ENCODE data around the gene FAM234B.
"Not testable (repeated sequence)": the region's sequence is repeated elsewhere in the genome, so short reads cannot be mapped to it uniquely, and the experiment has no call there.

FAM234B gene

DNA sequence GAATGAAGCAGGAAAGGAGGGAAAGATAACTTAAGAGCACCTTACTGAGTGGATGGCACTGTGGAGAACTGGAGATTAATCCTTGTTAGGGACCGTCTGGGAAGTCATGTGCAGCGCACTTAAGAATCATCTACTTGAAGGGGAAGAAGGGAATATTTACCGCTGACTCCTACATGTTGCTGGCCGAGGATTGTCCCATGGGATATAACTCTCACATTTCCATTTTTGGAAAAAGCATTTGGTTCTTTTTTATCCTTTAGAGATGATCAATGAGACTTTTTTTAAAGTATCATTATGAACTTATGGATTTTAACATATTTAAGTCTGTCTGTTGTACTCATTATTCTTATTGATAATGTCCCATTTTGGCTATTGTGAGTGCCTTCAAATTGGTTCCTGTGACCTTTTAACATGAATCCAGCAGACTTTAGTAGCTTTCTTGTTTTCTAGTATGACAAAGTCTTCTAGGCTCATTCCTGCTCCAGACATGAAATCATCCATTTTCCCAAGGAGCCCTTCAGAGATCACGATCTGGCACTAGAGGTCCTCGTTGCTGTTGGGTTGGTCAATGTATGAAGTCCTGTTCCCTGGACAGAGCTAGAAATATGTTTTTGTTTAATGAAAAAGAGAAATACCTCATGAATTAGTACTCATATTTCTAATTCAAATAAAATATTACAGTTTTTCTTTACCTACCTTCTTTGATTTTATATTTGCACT lies 20.2 kb upstream of the FAM234B start:
- no peak for DNase-seq

DNA sequence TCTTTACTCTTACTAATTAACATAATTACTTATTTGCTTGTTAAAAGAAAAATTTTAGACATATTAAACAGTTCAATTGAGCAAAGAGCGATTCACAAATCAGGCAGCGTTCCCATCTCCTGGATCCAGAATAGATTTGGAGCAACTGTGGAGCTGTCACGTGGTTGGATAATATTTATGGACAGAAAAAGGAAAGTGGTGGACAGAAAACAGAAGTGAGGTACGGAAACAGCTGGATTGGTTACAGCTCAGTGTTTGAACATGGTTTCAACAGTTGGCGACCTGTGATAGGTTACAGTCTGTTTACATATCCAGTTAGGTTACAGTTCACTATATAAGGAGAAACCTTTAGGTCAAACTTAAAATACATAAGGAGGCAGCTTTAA lies 19.7 kb upstream of the FAM234B start:
- DNase-seq = no peak

DNA sequence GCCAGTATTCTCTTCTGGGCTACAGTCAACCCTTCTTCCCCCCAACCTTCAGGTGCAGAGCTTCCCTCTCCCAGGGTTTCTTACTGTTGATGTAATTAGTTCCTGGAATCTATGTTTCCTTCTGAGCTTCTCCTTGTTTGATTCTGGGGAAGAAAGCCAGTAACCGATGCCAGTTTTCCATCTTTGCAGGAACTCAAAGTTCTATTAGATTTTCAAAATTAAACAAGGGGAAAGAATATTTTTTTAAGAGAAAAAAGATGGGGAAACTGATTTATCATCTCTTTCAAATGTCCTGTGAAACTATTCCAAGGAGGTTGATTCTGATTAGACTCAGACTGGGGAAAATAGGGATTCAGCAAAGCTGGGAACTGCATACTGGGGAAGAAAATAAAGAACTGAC lies 17.9 kb upstream of the FAM234B start:
- DNase-seq = no peak

DNA sequence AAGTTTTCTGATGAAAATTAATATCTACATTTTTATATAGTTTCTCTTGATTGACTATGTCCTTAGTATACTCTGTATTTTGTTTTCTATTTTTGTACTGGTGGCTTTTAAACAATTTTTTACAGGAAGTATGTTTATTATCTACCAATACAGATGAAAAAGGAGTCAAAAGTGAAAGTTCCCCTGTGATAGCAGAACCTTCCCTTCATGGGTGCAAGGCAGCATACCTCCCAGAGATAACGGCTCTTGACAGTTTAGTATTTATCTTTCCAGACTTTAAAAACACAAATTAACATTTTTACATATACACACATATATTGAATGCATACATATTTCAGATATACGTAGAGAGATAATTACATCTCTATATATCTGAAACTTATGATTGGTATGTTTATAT lies 17.1 kb upstream of the FAM234B start:
- no peak for DNase-seq

DNA sequence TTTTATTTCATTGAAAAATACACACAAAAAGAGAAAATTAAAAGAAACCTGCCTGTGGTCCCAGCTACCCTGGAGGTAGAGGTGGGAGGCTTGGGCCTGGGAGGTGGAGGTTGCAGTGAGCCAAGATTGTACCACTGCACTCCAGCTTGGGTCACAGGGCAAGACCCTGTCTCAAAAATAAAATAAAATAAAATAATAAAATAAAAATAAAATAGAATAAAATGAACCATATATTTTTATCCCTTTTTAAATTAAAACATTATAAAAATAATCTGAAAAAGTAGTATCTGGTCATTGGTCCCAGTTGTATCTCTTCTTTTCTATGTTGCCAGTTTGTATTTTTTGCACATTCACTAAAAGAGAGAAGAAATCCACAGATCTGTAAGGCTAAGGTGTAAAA lies 16.7 kb upstream of the FAM234B start:
- no peak for DNase-seq

DNA sequence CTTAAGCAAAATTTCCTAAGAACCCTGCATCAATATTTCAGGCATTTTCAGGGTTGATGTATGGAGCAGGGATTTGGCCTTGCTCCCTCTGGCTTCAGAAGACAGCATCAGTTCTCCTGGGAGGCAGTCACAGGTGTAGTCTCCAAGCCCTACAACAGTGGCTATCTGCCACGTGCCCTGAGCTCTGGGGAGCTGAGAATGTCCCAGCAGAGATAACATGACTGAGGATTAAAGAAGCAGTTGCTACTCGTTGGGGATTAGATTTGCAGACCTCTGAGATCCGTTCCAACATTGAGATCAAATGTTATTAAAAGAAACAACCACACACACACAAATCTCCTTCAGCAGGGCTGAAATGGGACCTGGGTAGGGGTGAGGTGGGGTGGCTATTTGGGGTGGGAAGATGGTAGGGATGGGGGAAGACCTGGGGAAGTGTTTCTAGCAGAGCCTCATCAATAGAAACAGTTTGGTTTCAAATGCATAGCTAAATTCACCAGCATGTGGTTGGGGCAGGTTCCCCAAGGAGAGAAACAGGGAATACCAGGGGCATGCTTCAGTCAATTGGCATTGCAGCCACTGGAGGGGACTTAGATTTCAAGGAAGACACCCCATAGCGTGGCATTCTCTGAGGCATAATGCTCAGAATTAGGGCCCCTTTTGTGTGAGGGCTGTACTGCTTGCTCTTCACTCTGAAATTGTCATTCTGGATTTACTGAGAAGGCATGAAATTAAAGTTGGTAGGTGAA lies 15.2 kb upstream of the FAM234B start:
- no peak for DNase-seq

DNA sequence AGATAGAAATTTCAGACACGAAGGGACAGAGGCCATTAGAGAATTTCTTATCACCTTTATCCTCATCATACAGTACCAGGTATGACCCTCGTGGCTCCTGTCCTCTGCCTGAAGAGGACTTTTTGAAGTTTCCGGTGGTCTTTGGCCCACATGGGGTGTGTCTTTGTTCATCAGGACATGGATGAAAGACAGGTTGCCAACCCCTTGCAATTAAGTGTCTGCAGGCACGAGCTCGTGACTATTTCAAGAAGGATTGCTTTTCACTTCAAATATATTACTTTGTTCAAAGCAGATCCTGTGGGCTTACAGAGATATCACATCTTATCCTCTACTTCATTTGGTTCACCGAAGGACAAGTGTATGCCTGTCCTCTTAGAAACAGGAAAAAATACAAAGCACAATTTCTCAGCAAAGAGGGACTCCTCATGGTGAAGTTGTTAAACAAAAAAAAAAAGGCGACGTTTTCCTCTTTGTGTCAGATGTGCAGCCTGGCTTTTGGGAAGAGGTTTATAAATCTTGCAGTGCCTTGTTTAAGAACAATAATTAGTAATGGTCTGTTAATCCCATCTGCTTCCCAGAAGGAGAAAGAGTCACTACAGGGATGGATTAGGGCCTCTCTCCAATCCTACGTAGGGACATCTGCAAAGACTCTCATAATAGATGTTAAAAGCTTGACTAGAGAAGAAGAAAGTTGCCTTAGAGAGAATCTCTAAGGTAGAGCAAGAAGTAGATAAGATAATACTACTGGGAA lies 13.5 kb upstream of the FAM234B start:
- DNase-seq = no peak

DNA sequence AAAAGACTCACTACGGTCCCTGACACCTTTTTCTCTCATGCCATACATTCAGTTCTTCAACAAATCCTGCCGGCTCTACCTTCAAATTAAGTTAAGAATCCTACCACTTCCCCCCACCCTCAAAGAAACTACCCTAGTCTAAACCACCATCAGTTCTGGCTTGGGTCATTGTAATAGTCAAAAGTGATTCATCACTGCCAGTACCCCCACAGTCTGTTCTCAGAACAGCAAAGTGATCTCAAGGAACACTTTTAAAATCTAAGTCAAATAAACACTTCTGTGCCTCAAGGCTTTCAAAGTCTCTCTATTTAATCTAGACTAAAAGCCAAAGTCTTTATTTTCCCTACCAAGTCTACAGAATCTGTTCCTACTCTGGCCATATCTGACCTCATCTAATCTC lies 12.0 kb upstream of the FAM234B start:
- DNase-seq = no peak

DNA sequence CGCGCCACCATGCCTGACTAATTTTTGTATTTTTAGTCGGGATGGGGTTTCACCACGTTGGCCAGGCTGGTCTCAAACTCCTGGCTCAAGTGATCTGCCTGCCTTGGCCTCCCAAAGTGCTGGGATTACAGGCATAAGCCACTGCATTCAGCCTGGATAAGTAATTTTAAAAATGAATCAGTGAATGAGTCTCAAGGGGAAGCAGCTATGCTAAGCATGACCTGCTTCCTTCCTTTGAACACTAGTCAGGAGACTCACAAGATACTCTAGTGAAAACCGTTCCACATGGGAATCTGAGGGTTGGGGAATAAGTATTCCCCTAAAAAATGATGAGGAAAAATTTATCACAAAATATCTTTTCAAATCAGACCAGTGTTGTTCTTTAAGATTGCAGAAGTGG lies 10.7 kb upstream of the FAM234B start:
- no peak for DNase-seq

DNA sequence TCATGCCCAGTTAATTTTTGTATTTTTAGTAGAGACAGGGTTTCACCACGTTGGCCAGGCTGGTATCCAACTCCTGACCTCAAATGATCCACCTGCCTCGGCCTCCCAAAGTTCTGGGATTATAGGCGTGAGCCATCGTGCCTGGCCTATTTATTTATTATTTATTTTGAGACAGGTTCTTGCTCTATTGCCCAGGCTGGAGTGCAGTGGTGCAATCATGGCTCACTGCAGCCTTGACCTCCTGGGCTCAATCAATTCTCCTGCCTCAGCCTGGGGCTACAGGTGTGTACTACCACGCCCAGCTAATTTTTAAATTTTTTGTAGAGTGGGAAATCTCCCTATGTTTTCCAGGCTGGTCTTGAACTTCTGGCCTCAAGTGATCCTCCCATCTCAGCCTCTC lies 8.8 kb upstream of the FAM234B start:
- DNase-seq = not testable (repeated sequence)

DNA sequence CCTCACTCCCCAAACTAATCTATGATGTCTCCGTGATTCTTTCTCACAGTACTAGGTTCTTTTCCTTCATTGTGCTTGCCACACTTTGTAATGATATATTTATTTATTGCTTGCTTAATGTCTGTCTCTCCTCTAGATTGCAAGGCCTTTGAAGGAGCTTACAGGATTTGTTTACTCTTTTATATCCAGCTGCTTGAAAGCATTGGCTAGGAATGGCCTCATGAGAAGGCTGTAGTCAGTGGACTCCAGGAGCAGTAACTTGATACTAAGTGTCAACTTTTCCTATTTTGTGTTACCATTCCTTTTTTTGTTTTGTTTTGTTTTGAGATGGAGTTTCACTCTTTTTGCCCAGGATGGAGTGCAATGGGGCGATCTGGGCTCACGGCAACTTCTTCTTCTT lies 7.3 kb upstream of the FAM234B start:
- no peak for DNase-seq

DNA sequence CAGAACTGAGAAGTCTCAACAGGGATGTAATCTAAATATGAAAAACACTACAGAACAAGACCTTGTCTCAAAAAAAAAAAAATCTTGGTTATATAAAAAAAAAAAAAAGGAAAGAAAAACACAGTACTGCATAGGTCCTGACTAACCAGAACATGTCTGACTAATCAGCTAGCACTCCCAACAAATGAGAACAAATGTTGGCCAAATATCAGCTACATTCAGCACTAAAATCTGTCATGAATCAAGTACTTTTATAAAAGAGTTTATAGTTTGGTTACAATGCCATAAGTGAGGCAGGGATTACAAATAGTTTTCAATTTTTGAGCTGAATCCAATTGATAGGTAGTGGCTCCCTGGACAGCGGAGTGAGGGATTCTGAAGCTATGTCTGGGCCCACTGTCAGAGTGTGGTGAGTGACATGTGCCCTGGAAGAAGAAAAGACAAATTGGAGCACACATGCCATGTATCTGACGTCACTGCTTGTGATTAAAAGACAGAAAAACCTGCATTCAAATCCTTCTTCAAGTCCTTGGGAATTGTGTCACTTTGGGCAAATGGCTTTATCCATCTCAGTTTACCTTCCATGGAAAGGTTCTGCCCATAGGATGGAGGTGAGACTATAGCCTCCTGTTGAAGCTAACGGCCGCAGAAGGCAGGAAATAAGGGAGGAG lies 5.6 kb upstream of the FAM234B start:
- no peak for DNase-seq

DNA sequence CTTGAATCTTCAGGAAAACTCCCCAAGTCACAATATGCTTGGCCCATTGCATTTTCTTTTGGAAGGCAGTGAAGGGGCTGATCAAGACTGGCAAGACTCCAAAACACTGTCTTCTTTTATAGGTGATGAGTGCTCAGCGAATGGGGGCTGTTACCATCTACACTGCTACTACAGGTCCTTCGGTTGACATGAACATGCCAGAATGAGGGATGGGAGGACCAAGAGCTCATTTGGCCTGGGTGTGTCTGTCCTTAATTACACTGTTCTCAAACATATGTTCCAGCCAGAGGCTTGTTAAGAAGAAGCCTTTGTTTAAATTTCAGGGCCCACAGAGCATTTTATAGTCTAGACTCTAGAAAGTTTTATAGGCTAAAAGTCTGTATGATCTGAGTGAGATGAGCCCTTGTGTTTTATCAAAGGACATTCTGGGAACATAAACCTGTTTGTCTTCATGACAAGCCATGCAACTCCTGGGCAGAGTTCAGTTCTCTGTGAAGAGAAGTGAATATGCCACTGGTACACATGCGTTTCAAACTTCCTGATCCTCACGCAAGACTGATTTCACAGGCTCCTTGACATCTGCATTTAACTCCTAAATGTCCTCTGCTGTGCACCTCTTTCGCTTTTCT lies 4.7 kb upstream of the FAM234B start:
- no peak for DNase-seq

DNA sequence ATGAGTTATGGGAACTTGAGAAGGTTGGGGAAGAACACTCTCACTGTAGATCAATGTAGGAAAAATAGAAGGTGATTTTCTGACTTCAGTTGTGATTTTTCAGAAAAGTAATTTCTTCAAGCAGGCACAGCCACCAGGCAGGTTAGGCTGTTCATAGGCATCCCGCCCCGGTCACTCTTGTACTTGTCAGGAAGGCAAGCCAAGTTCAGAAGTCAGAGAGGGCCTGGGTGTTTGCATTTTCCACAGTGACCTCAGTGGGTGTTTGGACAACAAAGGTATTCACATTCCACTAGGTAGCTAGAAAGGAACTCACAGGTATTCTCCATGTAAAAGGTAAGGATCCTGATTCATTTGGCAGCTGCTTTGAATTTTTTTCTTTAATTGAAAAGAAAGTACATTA lies 3.0 kb upstream of the FAM234B start:
- no peak for DNase-seq

DNA sequence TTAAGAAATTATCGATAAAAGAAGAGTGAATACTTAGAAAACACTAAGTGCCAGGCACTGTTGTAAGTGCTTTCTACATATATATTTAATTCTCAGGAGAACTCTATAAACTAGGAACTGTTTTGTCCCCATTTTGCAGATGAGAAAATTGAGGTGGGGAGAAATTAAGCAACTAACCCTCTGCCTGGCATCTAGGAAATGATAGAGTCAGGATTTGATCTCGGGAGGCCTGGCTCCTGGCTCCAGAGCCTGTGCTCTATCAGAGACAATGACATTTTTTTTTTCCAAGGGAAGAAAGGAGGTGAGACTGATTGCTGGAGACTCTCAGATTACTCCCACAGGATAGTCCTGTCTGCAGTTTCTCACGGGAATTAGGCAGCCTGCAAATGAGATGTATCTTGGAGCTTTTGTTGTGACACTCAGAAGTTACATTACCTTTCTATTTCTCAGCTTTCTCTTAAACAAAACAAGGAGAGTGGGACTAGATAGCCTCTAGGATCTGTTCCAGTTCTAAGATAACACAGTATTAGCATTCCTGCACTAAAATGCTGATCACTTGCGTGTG lies 1.4 kb upstream of the FAM234B start:
- no peak for DNase-seq

DNA sequence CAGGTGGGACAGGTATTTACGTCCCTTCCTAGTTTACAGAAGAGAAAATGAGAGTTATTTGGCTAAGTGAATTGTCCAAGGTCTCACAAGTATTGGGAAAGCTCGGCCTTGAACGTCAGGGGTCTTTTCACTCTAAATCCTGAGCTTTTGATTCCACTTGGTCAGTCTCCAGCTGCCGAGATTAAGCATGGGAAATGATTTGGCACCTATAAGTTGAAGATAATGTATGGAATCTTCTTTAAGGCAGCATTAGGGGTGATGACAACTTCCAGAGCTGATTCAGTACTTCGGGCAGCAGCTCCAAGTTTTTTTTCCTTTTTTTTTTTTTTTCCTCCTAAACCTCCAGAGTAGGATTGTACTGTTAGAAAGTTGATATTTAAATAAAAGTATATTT lies 722 bp downstream of the FAM234B start:
- no peak for DNase-seq

DNA sequence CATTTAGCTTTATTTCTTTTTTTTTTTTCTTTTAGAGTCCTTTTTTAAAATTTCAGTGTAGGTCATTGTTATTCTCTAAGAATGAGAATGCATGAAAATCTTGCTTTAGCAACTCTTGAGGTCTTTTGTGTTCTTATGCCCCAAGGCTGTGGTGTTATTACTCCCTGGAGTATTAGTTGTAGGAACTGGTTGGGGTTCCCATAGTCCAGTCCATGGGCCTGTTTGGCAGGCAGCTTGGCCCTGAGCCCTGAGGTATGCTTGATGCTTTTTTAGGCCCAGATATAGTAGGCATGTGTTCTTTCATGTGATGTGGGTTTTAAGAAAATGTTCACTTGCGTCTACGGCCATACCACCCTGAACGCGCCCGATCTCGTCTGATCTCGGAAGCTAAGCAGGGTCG lies 1.6 kb downstream of the FAM234B start:
- DNase-seq = no peak

DNA sequence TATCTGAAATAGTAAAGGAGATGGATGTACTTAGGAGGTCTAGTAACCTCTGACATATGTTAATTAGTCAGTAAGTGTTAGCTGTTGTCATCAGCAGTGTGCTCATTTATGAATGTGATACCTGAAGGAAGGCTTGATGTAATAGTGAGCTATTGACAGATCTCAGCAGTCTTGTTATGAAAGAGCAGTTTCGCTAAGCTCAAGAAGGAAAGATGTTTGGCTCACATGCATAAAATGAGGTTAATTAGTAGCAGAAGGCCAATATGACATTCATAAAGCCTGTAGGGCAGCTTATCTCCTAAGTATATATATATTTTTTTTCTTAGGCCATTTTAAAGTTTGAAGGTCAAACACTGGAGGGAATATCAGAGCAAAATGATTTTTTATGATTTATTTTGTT lies 2.8 kb downstream of the FAM234B start:
- no peak for DNase-seq

DNA sequence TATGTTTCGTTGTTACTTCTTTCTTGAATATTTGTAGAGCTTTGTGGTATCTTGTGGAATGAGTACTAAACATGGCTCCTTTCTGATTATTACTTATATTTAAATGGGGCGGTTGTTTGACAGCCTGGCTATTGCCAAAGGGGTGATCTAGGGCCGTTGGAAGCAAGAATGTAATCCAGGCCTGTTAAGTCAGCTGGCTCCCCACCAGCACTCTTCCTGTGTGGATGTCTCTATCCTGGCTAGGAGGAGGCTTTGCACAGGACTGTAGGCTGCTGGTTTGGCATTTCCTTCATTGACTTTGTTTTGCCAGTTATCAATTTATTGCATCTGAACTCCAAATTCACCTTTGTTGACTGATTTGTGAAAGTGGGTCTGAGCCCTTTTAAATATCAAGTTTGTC lies 5.6 kb downstream of the FAM234B start:
- no peak for DNase-seq

DNA sequence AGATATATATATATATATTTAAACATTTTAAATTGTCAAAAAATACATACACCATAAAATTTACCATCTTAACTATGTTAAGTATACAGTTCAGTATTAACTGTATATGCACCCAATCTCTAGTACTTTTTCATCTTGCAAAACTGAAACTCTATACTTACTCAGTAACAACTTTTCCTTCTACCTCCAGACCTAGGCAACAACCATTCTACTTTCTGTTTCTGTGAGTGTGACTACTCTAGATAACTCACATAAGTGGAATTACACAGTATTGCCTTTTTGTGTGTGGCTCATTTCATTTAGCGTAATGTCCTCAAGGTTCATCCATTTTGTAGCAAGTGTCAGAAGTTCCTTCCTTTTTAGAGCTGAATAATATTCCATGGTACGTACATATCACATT lies 8.2 kb downstream of the FAM234B start:
- DNase-seq = no peak

DNA sequence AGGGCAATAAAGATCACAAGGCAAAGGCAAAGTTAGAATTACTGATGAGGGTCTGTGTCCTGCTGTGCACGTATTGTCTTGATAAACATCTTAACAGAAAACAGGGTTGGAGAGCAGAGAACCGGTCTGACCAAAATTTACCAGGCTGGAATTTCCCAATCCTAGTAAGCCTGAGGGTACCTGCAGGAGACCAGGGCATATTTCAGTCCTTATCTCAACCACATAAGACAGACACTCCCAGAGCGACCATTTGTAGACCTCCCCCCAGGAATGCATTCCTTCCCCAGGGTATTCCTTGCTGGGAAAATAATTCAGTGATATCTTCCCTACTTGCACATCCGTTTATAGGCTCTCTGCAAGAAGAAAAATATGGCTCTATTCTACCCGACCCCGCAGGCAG lies 9.4 kb downstream of the FAM234B start:
- DNase-seq = not testable (repeated sequence)

DNA sequence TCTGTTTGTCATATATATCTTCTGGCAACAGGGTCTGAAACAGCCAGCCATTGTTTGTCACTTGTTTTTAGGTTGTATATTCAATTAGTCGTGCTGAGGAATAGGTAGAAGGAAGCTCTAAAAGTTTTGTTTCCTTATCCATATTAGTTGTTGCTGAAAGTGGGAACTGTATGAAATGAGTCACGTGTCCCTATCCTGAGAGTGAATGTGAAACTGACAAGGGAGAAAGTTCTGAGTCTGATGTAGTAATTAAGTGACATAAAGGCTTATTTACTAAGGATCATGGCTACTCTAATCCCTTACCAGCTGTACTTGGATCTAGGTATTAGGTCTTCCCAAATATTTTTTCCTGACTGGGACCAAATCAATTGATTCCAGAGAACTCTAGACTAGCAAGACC lies 16.4 kb downstream of the FAM234B start:
- DNase-seq = no peak

DNA sequence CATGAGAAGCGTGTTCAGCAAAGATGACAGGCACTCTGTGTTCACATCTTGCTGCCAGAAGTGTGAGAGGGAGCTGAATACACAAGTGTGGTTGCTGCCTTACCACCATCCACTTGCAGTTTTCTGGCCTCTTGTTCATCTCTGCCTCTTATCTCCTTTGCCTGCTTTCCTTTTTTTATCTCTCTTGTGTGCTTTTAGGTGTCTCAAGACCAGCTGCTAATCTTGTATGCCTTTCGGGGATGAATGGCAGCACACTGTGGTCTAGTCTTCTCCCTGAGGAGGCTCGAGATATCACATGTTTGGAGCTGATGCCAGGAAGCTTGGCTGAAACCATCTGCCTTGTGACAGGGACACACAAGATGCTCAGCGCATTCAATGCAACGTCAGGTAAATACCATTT lies 17.2 kb downstream of the FAM234B start:
- no peak for DNase-seq
